ENCODE measurements around the gene TAS2R3.

DNA sequence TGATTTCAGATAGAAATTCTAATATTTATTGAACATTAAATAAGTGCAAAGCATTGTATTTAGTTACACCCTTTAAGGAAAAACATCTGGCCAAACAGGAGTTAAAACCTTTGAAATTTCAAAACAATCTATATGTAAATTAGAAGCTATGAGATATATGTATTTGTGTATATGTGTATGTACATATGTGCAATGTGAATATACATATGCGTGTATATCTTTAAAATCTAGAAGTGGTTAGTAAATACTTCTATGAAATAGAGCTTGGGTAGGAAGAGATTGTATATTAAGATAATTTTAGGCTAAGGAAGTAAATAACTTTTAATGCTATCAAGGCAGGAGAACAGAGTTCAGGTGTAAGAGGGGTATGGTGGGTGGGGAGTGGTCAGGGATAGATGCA lies 46.4 kb upstream of the TAS2R3 start:
- TF ChIP-seq, protein P1, sequence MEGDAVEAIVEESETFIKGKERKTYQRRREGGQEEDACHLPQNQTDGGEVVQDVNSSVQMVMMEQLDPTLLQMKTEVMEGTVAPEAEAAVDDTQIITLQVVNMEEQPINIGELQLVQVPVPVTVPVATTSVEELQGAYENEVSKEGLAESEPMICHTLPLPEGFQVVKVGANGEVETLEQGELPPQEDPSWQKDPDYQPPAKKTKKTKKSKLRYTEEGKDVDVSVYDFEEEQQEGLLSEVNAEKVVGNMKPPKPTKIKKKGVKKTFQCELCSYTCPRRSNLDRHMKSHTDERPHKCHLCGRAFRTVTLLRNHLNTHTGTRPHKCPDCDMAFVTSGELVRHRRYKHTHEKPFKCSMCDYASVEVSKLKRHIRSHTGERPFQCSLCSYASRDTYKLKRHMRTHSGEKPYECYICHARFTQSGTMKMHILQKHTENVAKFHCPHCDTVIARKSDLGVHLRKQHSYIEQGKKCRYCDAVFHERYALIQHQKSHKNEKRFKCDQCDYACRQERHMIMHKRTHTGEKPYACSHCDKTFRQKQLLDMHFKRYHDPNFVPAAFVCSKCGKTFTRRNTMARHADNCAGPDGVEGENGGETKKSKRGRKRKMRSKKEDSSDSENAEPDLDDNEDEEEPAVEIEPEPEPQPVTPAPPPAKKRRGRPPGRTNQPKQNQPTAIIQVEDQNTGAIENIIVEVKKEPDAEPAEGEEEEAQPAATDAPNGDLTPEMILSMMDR (optimal IDR thresholded peaks at IDR 0.05 in 1 of 3, IDR thresholded peaks at IDR 0.05 in 1 of 3, conservative IDR thresholded peaks at IDR 0.05 in 1 of 3; ENCODE audit: extremely low read depth in 1 of 3, insufficient read depth in 2 of 3, low read length in 3 of 3): no peak
- TF ChIP-seq EZH2 (IDR thresholded peaks at IDR 0.05; ENCODE audit: low read length): no peak
